BE2C (cell line): ENCODE data around the gene ARIH1.

Source experiments
- DNase-seq: peaks from one replicate; pipeline ENCODE4 v3.0.0-alpha.2; 2020
- H3K27me3 ChIP-seq: fragments of 250-450 bp; sonication (Bioruptor Pico); 2 replicates; pipeline ENCODE4 v1.5.1; 2020; ENCODE audit warnings: mild to moderate bottlenecking
- H3K36me3 ChIP-seq: fragments of 250-450 bp; sonication (Bioruptor Pico); 2 replicates; pipeline ENCODE4 v1.5.1; 2020; ENCODE audit warnings: mild to moderate bottlenecking
- H3K4me1 ChIP-seq: fragments of 250-450 bp; sonication (Bioruptor Pico); 2 replicates; pipeline ENCODE4 v1.5.1; 2020
- H3K4me3 ChIP-seq: 2 replicates; pipeline ENCODE4 v1.5.1; 2011; ENCODE audit warnings: low read depth, low read length
- H3K9me3 ChIP-seq: fragments of 250-450 bp; sonication (Bioruptor Pico); 2 replicates; pipeline ENCODE4 v1.5.1; 2020
- TF ChIP-seq, protein P1 (sequence below): IDR thresholded peaks from 2 replicates; pipeline ENCODE4 v1.5.1; 2012; ENCODE audit warnings: mild to moderate bottlenecking, low read depth, low read length

ARIH1 gene

DNA sequence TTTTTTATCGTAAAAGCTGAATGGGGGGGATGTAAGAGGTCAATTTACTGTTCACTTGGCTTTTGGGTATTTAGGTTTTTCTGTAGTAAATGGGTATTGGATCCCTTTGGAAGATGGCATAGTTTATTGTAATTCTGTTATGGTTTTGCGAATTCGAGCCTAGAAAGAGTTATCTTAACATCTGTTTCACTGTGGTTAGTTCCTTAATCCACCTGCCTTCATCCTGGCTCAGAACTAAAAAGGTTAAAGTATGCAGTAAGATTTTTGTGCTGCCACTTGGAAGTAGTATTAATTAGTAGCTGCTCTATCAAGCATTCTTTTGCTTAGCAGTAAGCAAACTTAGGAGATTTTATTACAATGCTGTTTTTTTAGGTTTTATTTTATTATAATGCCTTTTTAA lies 62.4 kb downstream of the ARIH1 start:
- DNase-seq: no peak
- Histone ChIP-seq H3K27me3 (no peaks in the 10 kb centered on the region), H3K4me3 (no peak overlapping the region), H3K36me3 (peaks cover 4% of the 10 kb centered on the region; the same call in 1 of the 2 replicates), H3K4me1 (no peaks in the 10 kb centered on the region), H3K9me3 (peaks cover 4% of the 10 kb centered on the region)
- TF ChIP-seq, protein P1, sequence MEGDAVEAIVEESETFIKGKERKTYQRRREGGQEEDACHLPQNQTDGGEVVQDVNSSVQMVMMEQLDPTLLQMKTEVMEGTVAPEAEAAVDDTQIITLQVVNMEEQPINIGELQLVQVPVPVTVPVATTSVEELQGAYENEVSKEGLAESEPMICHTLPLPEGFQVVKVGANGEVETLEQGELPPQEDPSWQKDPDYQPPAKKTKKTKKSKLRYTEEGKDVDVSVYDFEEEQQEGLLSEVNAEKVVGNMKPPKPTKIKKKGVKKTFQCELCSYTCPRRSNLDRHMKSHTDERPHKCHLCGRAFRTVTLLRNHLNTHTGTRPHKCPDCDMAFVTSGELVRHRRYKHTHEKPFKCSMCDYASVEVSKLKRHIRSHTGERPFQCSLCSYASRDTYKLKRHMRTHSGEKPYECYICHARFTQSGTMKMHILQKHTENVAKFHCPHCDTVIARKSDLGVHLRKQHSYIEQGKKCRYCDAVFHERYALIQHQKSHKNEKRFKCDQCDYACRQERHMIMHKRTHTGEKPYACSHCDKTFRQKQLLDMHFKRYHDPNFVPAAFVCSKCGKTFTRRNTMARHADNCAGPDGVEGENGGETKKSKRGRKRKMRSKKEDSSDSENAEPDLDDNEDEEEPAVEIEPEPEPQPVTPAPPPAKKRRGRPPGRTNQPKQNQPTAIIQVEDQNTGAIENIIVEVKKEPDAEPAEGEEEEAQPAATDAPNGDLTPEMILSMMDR: no peak

DNA sequence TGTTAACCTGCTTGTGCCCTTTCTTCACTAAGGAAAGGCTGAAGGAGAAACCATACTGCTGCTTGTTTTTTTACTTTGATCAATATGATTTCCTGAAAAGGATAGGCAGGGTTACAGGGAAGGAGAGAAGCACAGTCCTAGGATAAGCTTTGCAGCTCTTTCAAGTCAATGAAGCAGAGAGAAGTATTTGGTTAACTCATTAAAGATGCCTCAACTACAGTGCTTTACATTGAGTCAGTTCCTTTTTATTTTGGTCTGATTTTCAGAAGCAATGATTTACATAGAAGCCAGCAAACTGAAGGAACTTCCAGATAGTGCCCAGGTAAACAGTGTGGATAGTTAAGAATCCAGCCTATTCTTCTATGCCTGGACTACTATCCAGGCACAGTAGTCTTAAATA lies 64.8 kb downstream of the ARIH1 start:
- peaks cover 4% of the 10 kb centered on the region; the same call in 1 of the 2 replicates for H3K36me3 ChIP-seq
- no peaks in the 10 kb centered on the region for H3K27me3 ChIP-seq
- no peaks in the 10 kb centered on the region for H3K4me1 ChIP-seq
- TF ChIP-seq, protein P1: no peak
- no peak overlapping the region for H3K4me3 ChIP-seq
- H3K9me3 ChIP-seq: peaks cover 4% of the 10 kb centered on the region
- no peak for DNase-seq

DNA sequence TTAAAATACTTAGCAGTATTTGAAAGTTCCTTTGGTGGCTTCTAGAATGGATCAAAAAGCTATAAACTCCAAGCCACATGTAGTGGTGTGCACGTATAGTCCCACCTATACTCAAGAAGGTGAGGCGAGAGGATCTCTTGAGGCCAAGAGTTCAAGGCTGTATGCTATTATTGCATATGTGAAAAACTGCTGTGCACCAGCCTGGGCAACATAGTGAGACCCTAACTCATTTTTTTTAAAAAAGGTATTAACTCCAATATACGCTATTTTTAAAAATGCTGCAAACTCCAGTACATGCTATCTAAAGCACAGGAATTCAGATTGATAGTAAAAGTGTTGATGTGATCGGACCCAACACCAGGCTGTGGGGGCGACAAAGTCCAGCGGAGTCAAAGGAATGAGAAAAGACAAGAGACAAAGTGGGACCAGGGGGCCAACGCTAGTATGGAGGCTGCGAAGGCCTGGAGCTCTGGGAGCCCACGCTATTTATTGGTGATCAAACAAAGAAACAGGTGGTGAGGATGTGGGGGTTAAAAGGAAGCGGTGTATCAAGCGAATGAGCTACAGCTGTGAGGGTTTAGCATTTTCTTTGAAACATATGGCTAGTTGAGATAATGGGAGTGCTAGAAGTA lies 66.6 kb downstream of the ARIH1 start:
- peaks cover 4% of the 10 kb centered on the region for H3K9me3 ChIP-seq
- TF ChIP-seq, protein P1: no peak
- no peaks in the 10 kb centered on the region for H3K4me1 ChIP-seq
- H3K36me3 ChIP-seq: peaks cover 13% of the 10 kb centered on the region
- no peak for DNase-seq
- H3K4me3 ChIP-seq: no peak overlapping the region
- no peaks in the 10 kb centered on the region for H3K27me3 ChIP-seq

DNA sequence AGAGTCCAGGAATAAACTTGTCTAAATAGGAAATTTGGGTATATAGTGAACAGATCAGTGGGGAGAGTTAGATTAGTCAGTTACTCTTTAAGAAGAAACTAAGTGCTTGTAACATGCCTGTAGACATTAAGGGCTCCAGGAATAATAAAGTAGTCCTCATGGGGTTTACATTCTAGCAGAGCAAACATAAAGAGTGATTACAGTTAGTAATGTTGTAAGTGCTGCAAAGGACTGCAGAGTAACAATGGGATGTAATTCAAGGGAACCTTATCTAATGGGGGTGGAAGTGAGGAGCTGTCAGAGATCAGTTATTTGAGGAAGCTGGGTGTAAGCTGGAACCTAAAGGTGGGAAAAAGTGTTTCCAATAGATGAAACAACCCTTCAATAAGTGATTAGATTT lies 67.5 kb downstream of the ARIH1 start:
- H3K27me3 ChIP-seq: no peaks in the 10 kb centered on the region
- TF ChIP-seq, protein P1: no peak
- no peak overlapping the region for H3K4me3 ChIP-seq
- no peaks in the 10 kb centered on the region for H3K4me1 ChIP-seq
- peaks cover 16% of the 10 kb centered on the region for H3K36me3 ChIP-seq
- H3K9me3 ChIP-seq: peaks cover 4% of the 10 kb centered on the region
- no peak for DNase-seq

DNA sequence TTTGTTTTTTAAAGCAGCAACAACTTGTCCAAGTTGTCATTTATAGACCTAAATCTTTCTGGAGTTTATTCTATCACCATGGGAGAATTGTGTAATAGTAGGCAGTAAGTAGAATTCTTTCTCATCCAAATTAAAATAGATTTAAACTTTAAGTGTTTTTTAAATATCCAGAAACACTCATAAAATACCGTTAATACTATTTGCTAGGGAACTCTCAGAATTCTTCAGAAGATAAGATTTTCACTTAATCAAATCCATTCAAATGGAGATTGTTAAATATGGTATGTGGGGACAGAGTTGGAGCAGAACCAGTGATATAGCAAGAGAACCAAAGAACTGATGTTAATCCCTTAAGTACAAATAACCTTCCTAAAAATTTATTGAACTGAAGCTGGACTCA lies 71.0 kb downstream of the ARIH1 start:
- Histone ChIP-seq H3K4me3 (no peak overlapping the region), H3K36me3 (peaks cover 16% of the 10 kb centered on the region)
- TF ChIP-seq, protein P1: no peak

More for the DNA sequence above, 71.0 kb downstream of the ARIH1 start:
- no peak for DNase-seq
- Histone ChIP-seq H3K9me3 (peaks cover 4% of the 10 kb centered on the region), H3K4me1 (no peaks in the 10 kb centered on the region), H3K27me3 (no peaks in the 10 kb centered on the region)
